HEK293 (cell line): ENCODE data around the gene CEMIP2.

Experiments
- CTCF ChIA-PET: fragments of 350-600 bp; formaldehyde crosslinking; extraction: SDS; loops from one replicate; lab custom pipeline; 2021; ENCODE audit warnings: antibody characterized with exemption; lab: Yijun Ruan, JAX
- POLR2A ChIA-PET: fragments of 300-600 bp; formaldehyde crosslinking; extraction: SDS; loops from one replicate; lab custom pipeline; 2020; ENCODE audit warnings: antibody characterized with exemption, inconsistent platforms; lab: Yijun Ruan, JAX
- H3K27ac ChIP-seq: fragments of 200-500 bp; sonication (Bioruptor generic); 2 replicates; pipeline ENCODE4 v1.5.1; 2014; ENCODE audit warnings: low read depth, low read length, control low read depth, inconsistent platforms; ENCODE audit errors: extremely low read depth
- H3K36me3 ChIP-seq, 2 experiments: fragments of 200-500 bp in 1 of 2; sonication (Bioruptor generic) in 1 of 2; 1 replicate in 1 of 2; 2 replicates in 1 of 2; pipeline ENCODE4 v1.5.1; 2014 to 2017; ENCODE audit warnings: inconsistent platforms in 2 of 2, low read length in 2 of 2; ENCODE audit not compliant: control insufficient read depth in 2 of 2, insufficient read depth in 1 of 2
- H3K4me1 ChIP-seq: fragments of 200-500 bp; sonication (Bioruptor generic); 2 replicates; pipeline ENCODE4 v1.5.1; 2014; ENCODE audit warnings: mild to moderate bottlenecking, low read length, inconsistent platforms; ENCODE audit not compliant: control insufficient read depth, insufficient read depth
- H3K4me3 ChIP-seq: 2 replicates; pipeline ENCODE4 v1.5.1; 2011; ENCODE audit warnings: low read depth, mild to moderate bottlenecking, control low read depth, low read length, moderate library complexity
- H3K9me3 ChIP-seq: fragments of 200-500 bp; sonication (Bioruptor generic); 2 replicates; pipeline ENCODE4 v1.5.1; 2014; ENCODE audit warnings: low read depth, low read length, inconsistent platforms; ENCODE audit not compliant: control insufficient read depth, insufficient read depth
- INSM2 ChIP-seq: fragments of 450-650 bp; formaldehyde crosslinking; IDR thresholded peaks from 2 replicates; pipeline ENCODE4 v1.5.1; 2016; ENCODE audit warnings: missing biosample characterization, missing genetic modification characterization
- KLF17 ChIP-seq: fragments of 450-650 bp; formaldehyde crosslinking; IDR thresholded peaks from 2 replicates; pipeline ENCODE4 v1.5.1; 2016; ENCODE audit warnings: missing biosample characterization, missing genetic modification characterization
- KLF8 ChIP-seq: fragments of 450-650 bp; formaldehyde crosslinking; IDR thresholded peaks from 2 replicates; pipeline ENCODE4 v1.5.1; 2016; ENCODE audit warnings: missing biosample characterization, missing genetic modification characterization
- PATZ1 ChIP-seq: fragments of 450-650 bp; formaldehyde crosslinking; IDR thresholded peaks from 2 replicates; pipeline ENCODE4 v1.5.1; 2016; ENCODE audit warnings: missing biosample characterization, missing genetic modification characterization
- YY1 ChIP-seq: fragments of 450-650 bp; formaldehyde crosslinking; IDR thresholded peaks from 2 replicates; pipeline ENCODE4 v1.5.1; 2018; ENCODE audit warnings: missing biosample characterization, missing genetic modification characterization
- ZNF112 ChIP-seq: fragments of 450-650 bp; formaldehyde crosslinking; IDR thresholded peaks from 2 replicates; pipeline ENCODE4 v1.5.0; 2017; ENCODE audit warnings: missing biosample characterization, missing genetic modification characterization
- ZNF140 ChIP-seq: fragments of 450-650 bp; formaldehyde crosslinking; IDR thresholded peaks from 2 replicates; pipeline ENCODE4 v1.5.1; 2016; ENCODE audit warnings: missing biosample characterization, missing genetic modification characterization
- ZNF223 ChIP-seq: fragments of 450-650 bp; formaldehyde crosslinking; IDR thresholded peaks from 2 replicates; pipeline ENCODE4 v1.5.1; 2016; ENCODE audit warnings: missing biosample characterization, missing genetic modification characterization
- ZNF426 ChIP-seq: fragments of 450-650 bp; formaldehyde crosslinking; IDR thresholded peaks from 2 replicates; pipeline ENCODE4 v1.5.1; 2017; ENCODE audit warnings: missing biosample characterization, missing genetic modification characterization, mild to moderate bottlenecking, inconsistent platforms, moderate library complexity
- ZNF558 ChIP-seq: fragments of 450-650 bp; formaldehyde crosslinking; IDR thresholded peaks from 2 replicates; pipeline ENCODE4 v1.5.1; 2016; ENCODE audit warnings: missing biosample characterization, missing genetic modification characterization
- ZNF692 ChIP-seq: fragments of 450-650 bp; formaldehyde crosslinking; IDR thresholded peaks from 2 replicates; pipeline ENCODE4 v1.5.1; 2016; ENCODE audit warnings: missing biosample characterization, missing genetic modification characterization
- ZNF701 ChIP-seq: fragments of 450-650 bp; formaldehyde crosslinking; IDR thresholded peaks from 2 replicates; pipeline ENCODE4 v1.5.1; 2016; ENCODE audit warnings: missing biosample characterization, missing genetic modification characterization
- ZNF747 ChIP-seq: fragments of 450-650 bp; formaldehyde crosslinking; IDR thresholded peaks from 2 replicates; pipeline ENCODE4 v1.5.1; 2016; ENCODE audit warnings: missing biosample characterization, missing genetic modification characterization
- ZNF791 ChIP-seq: fragments of 450-650 bp; formaldehyde crosslinking; IDR thresholded peaks from 2 replicates; pipeline ENCODE4 v1.5.1; 2016; ENCODE audit warnings: missing biosample characterization, missing genetic modification characterization
- ZNF843 ChIP-seq: fragments of 450-650 bp; formaldehyde crosslinking; IDR thresholded peaks from 2 replicates; pipeline ENCODE4 v1.5.1; 2016; ENCODE audit warnings: missing biosample characterization, missing genetic modification characterization
- TF ChIP-seq, protein P1 (sequence below): fragments of 450-650 bp; formaldehyde crosslinking; IDR thresholded peaks from 2 replicates; pipeline ENCODE4 v1.5.1; 2017; ENCODE audit warnings: missing biosample characterization, missing genetic modification characterization

The CEMIP2 gene

DNA sequence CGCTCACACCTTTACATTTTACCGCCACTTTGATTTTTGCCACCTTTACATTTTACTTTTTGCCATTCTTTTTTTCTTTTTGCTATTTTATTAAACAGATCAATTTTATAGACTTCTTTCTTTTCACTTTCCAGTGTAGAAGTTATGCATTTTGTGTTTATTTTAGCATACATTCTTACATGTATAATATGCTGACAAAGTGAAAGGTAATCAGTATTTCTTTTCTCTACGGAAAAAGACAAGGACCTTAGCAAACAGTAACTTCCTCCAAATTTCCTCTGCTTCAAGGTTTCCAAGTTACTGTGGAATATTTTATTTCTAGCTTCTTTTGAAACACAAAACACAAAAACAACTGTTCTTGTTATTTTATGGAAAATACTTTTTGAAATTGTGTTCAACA is 97.0 kb downstream of the CEMIP2 start:
- no peak for TF ChIP-seq ZNF112
- Histone ChIP-seq H3K27ac (no peak overlapping the region), H3K4me1 (no peaks in the 10 kb centered on the region), H3K9me3 (no peaks in the 10 kb centered on the region), H3K36me3 (no peaks in the 10 kb centered on the region), H3K4me3 (no peak overlapping the region)
- ChIA-PET CTCF (interaction anchor here (0.5 kb wide), 1 partner anchor 134 kb away, joined by 3 read pairs; no protein-coding TSS in a partner anchor), POLR2A (no interaction called here)

- POLR2A ChIA-PET: no interaction called here
- no peaks in the 10 kb centered on the region for H3K36me3 ChIP-seq
- no peaks in the 10 kb centered on the region for H3K9me3 ChIP-seq
- no peak overlapping the region for H3K27ac ChIP-seq
- H3K4me3 ChIP-seq: no peak overlapping the region
- TF ChIP-seq ZNF791 (tag by site-specific recombination) (no peak), PATZ1 (no peak), YY1 (tag by site-specific recombination) (no peak), ZNF223 (tag by site-specific recombination) (no peak), INSM2 (tag by site-specific recombination) (no peak), KLF17 (tag by site-specific recombination) (no peak), ZNF701 (tag by site-specific recombination) (no peak), ZNF426 (no peak), KLF8 (no peak), ZNF747 (tag by site-specific recombination) (no peak), ZNF843 (tag by site-specific recombination) (no peak), ZNF140 (tag by site-specific recombination) (no peak), ZNF692 (no peak), ZNF558 (tag by site-specific recombination) (no peak)
- TF ChIP-seq, protein P1, sequence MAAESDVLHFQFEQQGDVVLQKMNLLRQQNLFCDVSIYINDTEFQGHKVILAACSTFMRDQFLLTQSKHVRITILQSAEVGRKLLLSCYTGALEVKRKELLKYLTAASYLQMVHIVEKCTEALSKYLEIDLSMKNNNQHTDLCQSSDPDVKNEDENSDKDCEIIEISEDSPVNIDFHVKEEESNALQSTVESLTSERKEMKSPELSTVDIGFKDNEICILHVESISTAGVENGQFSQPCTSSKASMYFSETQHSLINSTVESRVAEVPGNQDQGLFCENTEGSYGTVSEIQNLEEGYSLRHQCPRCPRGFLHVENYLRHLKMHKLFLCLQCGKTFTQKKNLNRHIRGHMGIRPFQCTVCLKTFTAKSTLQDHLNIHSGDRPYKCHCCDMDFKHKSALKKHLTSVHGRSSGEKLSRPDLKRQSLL (tag by site-specific recombination): no peak
- H3K4me1 ChIP-seq: no peaks in the 10 kb centered on the region
- CTCF ChIA-PET: interaction anchor here (0.7 kb wide), 1 partner anchor 189 kb away, joined by 3 read pairs; no protein-coding TSS in a partner anchor
Measured at GRCh38 chr9:71670121-71670520, 98.2 kb downstream of the CEMIP2 start.
